Lung (tissue), 12 donors: ENCODE data around the gene GAS6. TPM values are rescaled to one million over a fixed set of nuclear protein-coding genes. Genes with fewer than 3 reads are reported as not detected.

Experiments
- ATAC-seq: fragments of 200-7000 bp; cut with Tn5 transposase; one replicate; pipeline ENCODE4 v1.9.1; 2020; ENCODE audit warnings: moderate number of reproducible peaks; ENCODE audit not compliant: insufficient read depth, low FRiP score
- DNase-seq, 3 donors: peaks; one replicate each; pipeline ENCODE4 v3.0.0-alpha.2; 2013 to 2017
- H3K27ac ChIP-seq, 2 donors: one replicate each; pipeline ENCODE4 v1.5.1; 2013; ENCODE audit warnings: mild to moderate bottlenecking in 2 of 2, moderate library complexity in 2 of 2, control low read depth in 1 of 2, inconsistent platforms in 1 of 2, low read depth in 1 of 2, low read length in 1 of 2
- H3K27me3 ChIP-seq, 3 donors: one replicate each; pipeline ENCODE4 v1.5.1; 2013; ENCODE audit warnings: low read length in 2 of 3; ENCODE audit not compliant: control insufficient read depth in 3 of 3, insufficient read depth in 3 of 3
- H3K36me3 ChIP-seq, 4 donors: one replicate each; pipeline ENCODE4 v1.5.1; 2013; ENCODE audit warnings: low read length in 4 of 4, mild to moderate bottlenecking in 1 of 4, moderate library complexity in 1 of 4; ENCODE audit not compliant: control insufficient read depth in 4 of 4, insufficient read depth in 4 of 4
- H3K4me1 ChIP-seq, 5 donors: one replicate each; pipeline ENCODE4 v1.5.1; 2013; ENCODE audit warnings: low read length in 5 of 5, mild to moderate bottlenecking in 2 of 5, moderate library complexity in 1 of 5; ENCODE audit not compliant: control insufficient read depth in 5 of 5, insufficient read depth in 5 of 5
- H3K4me3 ChIP-seq: one replicate; pipeline ENCODE4 v1.5.1; 2013; ENCODE audit warnings: mild to moderate bottlenecking, control low read depth, moderate library complexity
- H3K9ac ChIP-seq, 2 donors: one replicate each; pipeline ENCODE4 v1.5.1; 2013; ENCODE audit warnings: low read length in 2 of 2, control low read depth in 1 of 2; ENCODE audit not compliant: insufficient read depth in 1 of 2
- H3K9me3 ChIP-seq, 4 donors: one replicate each; pipeline ENCODE4 v1.5.1; 2013; ENCODE audit warnings: low read length in 3 of 4, mild to moderate bottlenecking in 1 of 4, moderate library complexity in 1 of 4; ENCODE audit not compliant: control insufficient read depth in 4 of 4, insufficient read depth in 3 of 4
- CTCF ChIP-seq: IDR thresholded peaks from 2 replicates; pipeline ENCODE4 v1.5.1; 2012; ENCODE audit warnings: mild to moderate bottlenecking; ENCODE audit errors: control extremely low read depth, extremely low read depth
- WGBS, 2 donors: extraction: QIAGEN DNeasy Blood & Tissue Kit; methylation state at CpG; one replicate each; pipeline ENCODE4 v1.1.7; 2013; 5-methylcytosine and 5-hydroxymethylcytosine counted together
- polyA plus RNA-seq, 2 donors: library from polyadenylated mRNA; stranded (reverse); fragments of 200-250 nt; gene quantifications; one replicate each; pipeline ENCODE4 v1.2.1, GENCODE V29; 2013
- total RNA-seq, 2 donors: library from RNA; depleted of rRNA in 1 of 2; stranded (reverse); fragments of >200 nt in 1 of 2; gene quantifications; one replicate each; pipeline ENCODE4 v1.2.1, GENCODE V29; 2014 to 2021
- donor health status: control.
- donor health status: control.
- donor health status: Bipolar disorder and iron deficiency.
- donor health status: healthy.
- donor health status: DM: yes; HTN: yes; CAD: no.

GAS6 gene
- total and polyA plus RNA-seq, 4 donors = 61.8 to 107 (median 76.1) TPM

GRCh38 chr13:113843864-113844556, 19.9 kb downstream of the GAS6 start:
- TF ChIP-seq CTCF = no peak
- Histone ChIP-seq H3K4me1 (peaks cover 3 to 17% (median 6%) of the 10 kb centered on the region in 5 donors), H3K36me3 (peaks cover 0 to 14% (median 0%) of the 10 kb centered on the region in 4 donors), H3K27me3 (no peaks in the 10 kb centered on the region), H3K4me3 (no peak overlapping the region), H3K9ac (no peak overlapping the region), H3K9me3 (no peaks in the 10 kb centered on the region), H3K27ac (no peak overlapping the region)
- DNase-seq (no peak), ATAC-seq (no peak)
- WGBS, 2 donors = 45 to 60% methylated on average over 26 of the region's 26 CpGs

- peaks cover 3 to 17% (median 6%) of the 10 kb centered on the region in 5 donors for H3K4me1 ChIP-seq
- H3K9me3 ChIP-seq = no peaks in the 10 kb centered on the region
- H3K27ac ChIP-seq = no peak overlapping the region
- H3K27me3 ChIP-seq = no peaks in the 10 kb centered on the region
- TF ChIP-seq CTCF = no peak
- H3K4me3 ChIP-seq = no peak overlapping the region
- DNase-seq (no peak), ATAC-seq (no peak)
- peaks cover 0 to 16% (median 0%) of the 10 kb centered on the region in 4 donors for H3K36me3 ChIP-seq
- H3K9ac ChIP-seq = no peak overlapping the region
- WGBS, 2 donors = 91% methylated on average over 26 to 30 of the region's 30 CpGs
Observed at GRCh38 chr13:113843063-113843654, 20.7 kb downstream of the GAS6 start.

- Histone ChIP-seq H3K27ac (no peak overlapping the region), H3K27me3 (no peaks in the 10 kb centered on the region), H3K36me3 (peaks cover 0 to 16% (median 0%) of the 10 kb centered on the region in 4 donors), H3K4me3 (no peak overlapping the region), H3K4me1 (peaks cover 3 to 24% (median 6%) of the 10 kb centered on the region in 5 donors), H3K9ac (no peak overlapping the region), H3K9me3 (no peaks in the 10 kb centered on the region)
- no peak for TF ChIP-seq CTCF
- DNase-seq (no peak), ATAC-seq (no peak)
- WGBS, 2 donors = 94 to 95% methylated on average over 29 of the region's 29 CpGs
Observed at GRCh38 chr13:113842336-113843062, 21.4 kb downstream of the GAS6 start.
